Mucosa of rectum (tissue), 2 donors: ENCODE measurements around the gene CLDN15.
"Not testable (repeated sequence)": the region's sequence is repeated elsewhere in the genome, so short reads cannot be mapped to it uniquely, and the experiment has no call there.

Experiments used
- H3K27ac ChIP-seq, 2 donors: one replicate each; pipeline ENCODE4 v1.7.0; 2013; ENCODE audit warnings: inconsistent platforms in 2 of 2, low read depth in 2 of 2, low read length in 2 of 2
- H3K27me3 ChIP-seq, 2 donors: one replicate each; pipeline ENCODE4 v1.7.0; 2013; ENCODE audit warnings: low read length in 2 of 2; ENCODE audit not compliant: control insufficient read depth in 2 of 2, insufficient read depth in 2 of 2
- H3K36me3 ChIP-seq, 2 donors: one replicate each; pipeline ENCODE4 v1.7.0; 2013; ENCODE audit warnings: low read length in 2 of 2; ENCODE audit not compliant: control insufficient read depth in 2 of 2, insufficient read depth in 2 of 2
- H3K4me1 ChIP-seq, 2 donors: one replicate each; pipeline ENCODE4 v1.7.0; 2013; ENCODE audit warnings: low read length in 2 of 2, mild to moderate bottlenecking in 1 of 2; ENCODE audit not compliant: control insufficient read depth in 2 of 2, insufficient read depth in 2 of 2
- H3K4me3 ChIP-seq, 2 donors: one replicate each; pipeline ENCODE4 v1.7.0; 2013; ENCODE audit warnings: low read length in 2 of 2
- H3K9ac ChIP-seq, 2 donors: one replicate each; pipeline ENCODE4 v1.7.0; 2013; ENCODE audit warnings: low read length in 2 of 2, low read depth in 1 of 2, mild to moderate bottlenecking in 1 of 2
- H3K9me3 ChIP-seq, 2 donors: one replicate each; pipeline ENCODE4 v1.7.0; 2013; ENCODE audit warnings: low read length in 2 of 2; ENCODE audit not compliant: control insufficient read depth in 2 of 2
- donor health status: healthy.
- donor health status: Normal muscosa, but diverticular disease.

CLDN15 gene

GRCh38 chr7:101237206-101238067 lies at the start of gene CLDN15:
CLDN15 (minus strand) TSS chr7:101237802; CDS start chr7:101237581, 221 bp downstream.
- Histone ChIP-seq H3K4me1 (peaks cover 25 to 45% of the 10 kb centered on the region in 2 donors), H3K9ac (peak within 1 kb of the TSS; percentile 66 to 74), H3K36me3 (peaks cover 20 to 24% of the 10 kb centered on the region in 2 donors), H3K4me3 (peak within 1 kb of the TSS; percentile 62 to 63), H3K9me3 (no peaks in the 10 kb centered on the region), H3K27me3 (no peaks in the 10 kb centered on the region), H3K27ac (peak within 1 kb of the TSS; percentile 58 to 84)

GRCh38 chr7:101287032-101287431 lies 49.4 kb upstream of the CLDN15 start:
- H3K36me3 ChIP-seq, result no peaks in the 10 kb centered on the region
- no peak overlapping the region for H3K9ac ChIP-seq
- no peaks in the 10 kb centered on the region for H3K4me1 ChIP-seq
- H3K9me3 ChIP-seq, result peaks cover 0 to 3% of the 10 kb centered on the region in 2 donors
- H3K27ac ChIP-seq, result no peak overlapping the region
- H3K27me3 ChIP-seq, result peaks cover 2 to 5% of the 10 kb centered on the region in 2 donors
- no peak overlapping the region for H3K4me3 ChIP-seq

- not testable (repeated sequence) for H3K27me3 ChIP-seq, H3K9ac ChIP-seq, H3K4me3 ChIP-seq, H3K27ac ChIP-seq, H3K36me3 ChIP-seq, H3K9me3 ChIP-seq, H3K4me1 ChIP-seq
These were observed 48.3 kb upstream of the CLDN15 start for GRCh38 chr7:101285880-101286279.

- Histone ChIP-seq H3K4me1 (no peaks in the 10 kb centered on the region), H3K27ac (no peak overlapping the region), H3K9ac (no peak overlapping the region), H3K9me3 (peaks cover 0 to 3% of the 10 kb centered on the region in 2 donors), H3K4me3 (no peak overlapping the region), H3K36me3 (no peaks in the 10 kb centered on the region), H3K27me3 (peaks cover 0 to 2% of the 10 kb centered on the region in 2 donors)
These were observed 47.6 kb upstream of the CLDN15 start for GRCh38 chr7:101285171-101285570.

- H3K9me3 ChIP-seq, H3K27me3 ChIP-seq, H3K9ac ChIP-seq, H3K4me3 ChIP-seq, H3K4me1 ChIP-seq, H3K27ac ChIP-seq, H3K36me3 ChIP-seq: not testable (repeated sequence)
These were observed 43.3 kb upstream of the CLDN15 start for GRCh38 chr7:101280912-101281311.

- Histone ChIP-seq H3K4me1 (no peaks in the 10 kb centered on the region), H3K27me3 (peaks cover 0 to 3% of the 10 kb centered on the region in 2 donors)
These were observed 41.1 kb upstream of the CLDN15 start for GRCh38 chr7:101278461-101279292.

GRCh38 chr7:101277155-101277554 lies 39.6 kb upstream of the CLDN15 start:
- no peak overlapping the region for H3K27ac ChIP-seq
- H3K4me3 ChIP-seq, result no peak overlapping the region

More at GRCh38 chr7:101278461-101279292, 41.1 kb upstream of the CLDN15 start:
- no peaks in the 10 kb centered on the region for H3K9me3 ChIP-seq
- H3K27ac ChIP-seq, result no peak overlapping the region
- no peak overlapping the region for H3K9ac ChIP-seq
- no peaks in the 10 kb centered on the region for H3K36me3 ChIP-seq
- no peak overlapping the region for H3K4me3 ChIP-seq

GRCh38 chr7:101273206-101273605 lies 35.6 kb upstream of the CLDN15 start:
- Histone ChIP-seq H3K27me3 (peaks cover 0 to 3% of the 10 kb centered on the region in 2 donors), H3K27ac (no peak overlapping the region), H3K36me3 (no peaks in the 10 kb centered on the region)

More at GRCh38 chr7:101277155-101277554, 39.6 kb upstream of the CLDN15 start:
- Histone ChIP-seq H3K9me3 (no peaks in the 10 kb centered on the region), H3K4me1 (no peaks in the 10 kb centered on the region), H3K9ac (no peak overlapping the region), H3K27me3 (peaks cover 0 to 3% of the 10 kb centered on the region in 2 donors), H3K36me3 (no peaks in the 10 kb centered on the region)

GRCh38 chr7:101271021-101271420 lies 33.4 kb upstream of the CLDN15 start:
- no peaks in the 10 kb centered on the region for H3K4me1 ChIP-seq
- H3K9me3 ChIP-seq, result no peaks in the 10 kb centered on the region
- H3K27ac ChIP-seq, result no peak overlapping the region
- H3K27me3 ChIP-seq, result no peaks in the 10 kb centered on the region
- no peak overlapping the region for H3K9ac ChIP-seq
- no peak overlapping the region for H3K4me3 ChIP-seq
- no peaks in the 10 kb centered on the region for H3K36me3 ChIP-seq

More at GRCh38 chr7:101273206-101273605, 35.6 kb upstream of the CLDN15 start:
- Histone ChIP-seq H3K9ac (no peak overlapping the region), H3K9me3 (no peaks in the 10 kb centered on the region), H3K4me3 (no peak overlapping the region), H3K4me1 (no peaks in the 10 kb centered on the region)

- no peak overlapping the region for H3K4me3 ChIP-seq
These were observed 32.1 kb upstream of the CLDN15 start for GRCh38 chr7:101269664-101270063.

More at GRCh38 chr7:101269664-101270063, 32.1 kb upstream of the CLDN15 start:
- Histone ChIP-seq H3K4me1 (no peaks in the 10 kb centered on the region), H3K27me3 (no peaks in the 10 kb centered on the region), H3K27ac (no peak overlapping the region), H3K36me3 (no peaks in the 10 kb centered on the region), H3K9me3 (no peaks in the 10 kb centered on the region), H3K9ac (no peak overlapping the region)
